Left renal cortex interstitium (tissue), 4 donors: Measurements from ENCODE around the gene MAP3K10. TPM values are rescaled to one million over a fixed set of nuclear protein-coding genes. Genes with fewer than 3 reads are reported as not detected.
"Not testable (repeated sequence)": the region's sequence is repeated elsewhere in the genome, so short reads cannot be mapped to it uniquely, and the experiment has no call there.

Experiments used
- DNase-seq, 4 donors: peaks; one replicate each; pipeline ENCODE4 v3.0.0-alpha.2; 2013; ENCODE audit warnings: low read depth in 4 of 4, low spot score in 2 of 4, missing footprints in 1 of 4
- polyA plus RNA-seq, 4 donors: library from polyadenylated mRNA; unstranded; fragments of 120-200 nt; gene quantifications; one replicate each; pipeline ENCODE4 v1.2.1, GENCODE V29; 2013; ENCODE audit not compliant: insufficient read length in 4 of 4

MAP3K10 gene
- polyA plus RNA-seq, 4 donors, result 10.8 to 19.3 (median 17.4) TPM

- DNase-seq, result no peak
Measured at GRCh38 chr19:40214936-40215335, 23.7 kb downstream of the MAP3K10 start.

GRCh38 chr19:40216013-40216776, 25.0 kb downstream of the MAP3K10 start:
- no peak for DNase-seq

DNA sequence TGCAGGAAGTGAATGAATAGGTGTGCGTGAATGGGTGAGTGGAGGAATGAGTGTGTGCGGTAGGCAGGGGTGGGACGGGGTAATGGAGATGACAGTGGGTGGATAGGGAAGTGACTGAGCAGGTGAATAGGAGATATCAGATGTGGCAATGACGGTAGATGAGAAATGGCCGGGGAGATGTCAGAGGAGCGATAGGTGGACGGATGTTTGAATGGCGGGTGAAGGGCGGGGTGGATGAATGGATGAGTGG, 25.5 kb downstream of the MAP3K10 start:
- DNase-seq, result no peak

DNA sequence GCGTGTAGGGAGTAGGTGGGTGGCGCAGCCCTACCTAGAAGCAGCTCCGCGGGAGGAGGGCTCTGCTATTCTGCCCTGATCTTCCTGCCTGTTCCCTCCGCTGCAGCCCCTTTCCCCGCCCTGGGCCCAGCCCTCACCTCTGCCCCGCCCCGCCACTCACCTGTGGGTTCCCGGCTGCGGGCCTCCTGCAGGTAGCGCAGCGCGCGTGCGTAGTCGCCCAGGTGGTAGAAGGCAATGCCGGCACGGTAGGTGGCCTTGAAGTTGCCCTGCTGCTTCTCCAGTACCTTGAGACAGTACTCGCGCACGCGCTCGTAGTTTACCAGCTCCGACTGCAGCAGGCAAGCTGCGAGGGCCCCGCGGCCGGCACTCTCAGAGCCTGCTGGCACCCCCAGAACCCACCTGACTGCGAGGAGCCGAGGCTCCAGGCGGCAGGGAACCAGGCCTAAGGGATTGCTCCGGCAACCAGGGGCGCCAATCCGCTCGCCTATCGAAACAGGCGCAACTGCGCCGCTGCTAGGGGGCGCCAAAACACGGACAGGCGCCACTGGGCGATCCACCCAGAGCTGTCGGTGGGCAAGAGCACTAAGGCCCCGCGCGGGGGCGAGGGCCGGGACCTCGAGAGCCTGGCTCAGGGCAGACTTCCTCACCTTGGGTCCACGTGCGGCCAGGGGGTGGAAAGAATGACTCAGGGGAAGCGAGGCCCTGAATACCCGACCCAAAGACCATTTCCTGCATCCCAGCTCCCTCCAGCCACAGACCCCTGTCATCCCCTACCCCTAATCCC, 26.0 kb downstream of the MAP3K10 start:
- no peak for DNase-seq

DNA sequence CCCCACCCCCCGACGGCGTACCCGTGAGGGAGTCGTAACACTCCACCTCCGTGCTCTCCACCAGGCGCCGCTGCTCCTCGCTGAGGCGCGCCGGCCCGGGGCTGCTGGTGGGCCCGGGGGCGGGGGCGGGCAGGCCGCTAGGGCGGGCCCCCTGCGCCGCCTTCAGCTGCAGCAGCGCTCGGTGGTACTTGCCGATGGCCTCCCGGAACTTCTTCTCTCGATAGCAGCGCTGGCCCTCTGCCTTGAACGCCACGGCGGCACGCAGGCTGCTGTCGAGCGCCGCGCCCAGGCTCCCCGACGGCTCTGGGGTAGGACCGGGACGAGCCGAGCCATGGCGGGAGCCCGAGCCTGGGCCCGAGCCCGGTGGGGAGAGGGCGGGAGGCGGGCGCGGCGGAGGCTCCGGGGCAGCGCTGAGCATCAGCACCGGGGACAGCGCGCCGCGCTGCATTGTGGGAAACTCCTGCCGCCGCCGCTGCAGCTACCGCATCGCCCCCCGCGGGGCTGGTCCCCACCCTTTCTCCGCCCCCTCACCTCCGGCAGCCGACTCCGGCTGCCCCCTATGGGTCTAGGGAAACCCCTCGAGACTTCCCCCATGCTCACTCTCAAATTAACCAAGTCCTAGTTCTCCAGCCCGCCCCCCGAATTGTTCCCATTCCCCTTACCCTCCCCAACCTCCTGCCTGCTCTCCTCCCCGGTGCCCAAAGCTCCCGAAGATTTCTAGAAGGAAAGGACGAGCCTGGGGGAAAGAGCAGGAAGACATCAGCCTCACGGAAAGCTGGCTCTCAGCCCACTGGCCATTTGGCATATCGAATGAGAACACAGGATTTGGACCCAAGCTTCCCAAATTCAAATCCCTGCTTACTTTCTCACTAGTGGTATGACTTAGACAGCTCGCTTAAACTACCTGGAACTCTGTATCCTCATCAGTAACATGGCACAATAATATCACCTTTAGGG, 27.0 kb downstream of the MAP3K10 start, which contains the start of gene TTC9B:
TSS of gene TTC9B (minus strand) at position 451 of the 957 bp plus-strand sequence. CDS start at position 448, 3 bp downstream.
- no peak for DNase-seq

- not testable (repeated sequence) for DNase-seq
Measured at GRCh38 chr19:40219029-40219428, 27.8 kb downstream of the MAP3K10 start.

GRCh38 chr19:40219721-40220276, 28.6 kb downstream of the MAP3K10 start:
- DNase-seq, result no peak

GRCh38 chr19:40220674-40221073, 29.4 kb downstream of the MAP3K10 start:
- DNase-seq, result no peak

DNA sequence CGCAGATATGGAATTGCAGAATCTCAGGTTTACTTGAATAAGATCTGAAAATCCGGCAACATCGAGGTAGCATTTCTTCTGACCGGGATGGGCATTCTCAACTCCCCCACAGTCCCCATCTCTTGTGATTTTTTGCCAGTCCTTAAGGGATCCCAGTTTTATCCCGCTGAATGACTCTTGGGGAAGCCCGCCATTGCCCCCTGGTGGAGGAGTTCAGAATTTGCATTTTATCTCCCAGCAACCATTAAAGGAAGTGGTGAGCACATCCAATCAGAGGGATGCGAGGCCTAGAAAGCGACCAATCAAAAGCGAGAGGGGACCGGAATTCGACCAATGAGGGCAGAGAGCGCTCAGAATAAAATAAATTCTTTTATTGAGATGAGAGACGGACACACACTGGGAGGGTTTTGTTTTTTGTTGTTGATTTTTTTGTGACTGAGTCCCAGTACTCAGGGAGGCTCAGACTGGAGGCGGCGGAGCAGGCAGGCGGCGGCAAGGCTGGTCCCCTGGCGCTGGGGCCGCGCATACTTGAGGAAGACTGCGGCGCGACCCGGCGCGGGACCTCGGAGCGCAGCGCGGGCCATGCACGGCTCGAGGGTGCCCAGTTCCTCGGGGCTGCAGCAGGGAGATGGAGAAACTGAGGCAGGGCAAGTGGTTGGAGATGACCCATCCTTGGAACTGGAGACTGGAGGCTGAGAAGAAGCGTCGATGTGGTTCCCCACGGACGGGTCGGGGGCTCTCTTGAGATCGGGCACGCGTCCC, 30.8 kb downstream of the MAP3K10 start:
- peak in 3 of 4 donors; percentile 44 to 68 (median 46) for DNase-seq

GRCh38 chr19:40223135-40223822, 32.1 kb downstream of the MAP3K10 start:
- DNase-seq, result no peak

DNA sequence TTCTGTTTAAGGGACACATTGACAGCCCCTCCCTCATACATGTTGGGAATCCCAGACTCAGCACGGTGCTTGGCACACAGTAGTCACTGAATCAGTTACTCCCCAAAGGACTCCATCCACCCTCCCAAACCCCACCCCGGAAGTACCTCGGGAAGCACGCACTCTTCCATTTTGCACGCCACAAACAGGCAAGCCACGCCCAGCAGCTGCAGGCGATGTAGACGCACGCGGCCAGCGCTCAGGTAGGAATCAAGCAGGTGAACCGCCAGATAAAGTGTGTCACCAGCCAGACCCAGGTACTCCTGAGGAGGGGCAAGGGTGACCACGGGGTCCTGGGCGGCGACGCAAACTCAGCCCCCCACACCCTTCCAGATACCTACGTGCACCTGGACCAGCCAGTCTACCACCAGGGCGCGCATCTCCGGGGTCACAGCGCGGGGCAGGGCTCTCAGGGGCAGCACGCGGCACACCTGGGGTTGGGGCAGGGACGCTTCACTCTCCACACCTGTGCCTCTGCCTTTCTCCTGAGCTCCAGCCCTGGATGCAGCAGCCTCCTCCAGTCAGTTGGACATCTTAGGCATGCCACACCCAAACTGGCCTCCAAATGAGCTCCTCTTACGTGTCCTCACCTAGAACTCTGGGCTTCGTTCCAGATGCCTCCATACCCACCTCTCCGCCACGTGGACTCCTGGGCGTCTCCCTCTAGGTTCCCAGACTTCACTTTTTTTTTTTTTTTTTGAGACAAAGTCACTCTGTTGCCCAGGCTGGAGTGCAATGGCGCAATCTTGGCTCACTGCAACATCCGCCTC, 33.3 kb downstream of the MAP3K10 start:
- DNase-seq, result no peak

GRCh38 chr19:40225440-40226305, 34.4 kb downstream of the MAP3K10 start:
- no peak for DNase-seq

DNA sequence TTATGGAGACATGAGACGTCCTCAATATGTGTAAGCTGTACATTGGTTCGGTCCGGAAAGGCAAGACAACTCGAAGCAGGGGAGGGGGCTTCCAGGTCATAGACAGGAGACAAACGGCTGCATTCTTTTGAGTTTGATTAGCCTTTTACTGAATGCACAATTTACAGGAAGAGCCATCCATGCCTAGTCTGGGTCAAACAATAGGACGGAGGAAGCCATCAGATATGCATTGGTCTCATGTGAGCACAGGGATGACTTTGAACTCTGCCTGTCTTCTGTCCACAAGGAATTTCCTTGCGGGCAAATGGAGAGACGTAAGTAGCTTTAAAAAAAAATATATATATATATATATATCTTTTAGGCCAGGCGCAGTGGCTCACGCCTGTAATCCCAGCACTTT, 37.1 kb downstream of the MAP3K10 start:
- no peak for DNase-seq

DNA sequence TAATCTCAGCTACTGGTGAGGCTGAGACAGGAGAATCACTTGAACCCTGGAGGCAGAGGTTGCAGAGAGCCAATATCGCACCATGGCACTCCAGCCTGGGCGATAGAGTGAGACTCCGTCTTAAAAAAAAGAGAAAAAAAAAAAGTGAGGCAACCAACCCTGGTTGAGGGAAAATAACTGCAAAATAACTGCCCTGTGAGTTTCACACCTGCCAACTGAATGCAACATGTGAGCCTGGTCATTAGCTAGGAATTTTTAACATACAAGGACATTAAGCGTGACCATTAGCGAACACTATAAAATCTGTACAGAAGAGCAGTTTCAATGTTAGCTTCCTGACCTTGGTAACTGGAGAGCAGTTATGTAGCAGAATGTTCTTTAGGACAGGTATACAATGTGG, 37.6 kb downstream of the MAP3K10 start:
- no peak for DNase-seq

DNA sequence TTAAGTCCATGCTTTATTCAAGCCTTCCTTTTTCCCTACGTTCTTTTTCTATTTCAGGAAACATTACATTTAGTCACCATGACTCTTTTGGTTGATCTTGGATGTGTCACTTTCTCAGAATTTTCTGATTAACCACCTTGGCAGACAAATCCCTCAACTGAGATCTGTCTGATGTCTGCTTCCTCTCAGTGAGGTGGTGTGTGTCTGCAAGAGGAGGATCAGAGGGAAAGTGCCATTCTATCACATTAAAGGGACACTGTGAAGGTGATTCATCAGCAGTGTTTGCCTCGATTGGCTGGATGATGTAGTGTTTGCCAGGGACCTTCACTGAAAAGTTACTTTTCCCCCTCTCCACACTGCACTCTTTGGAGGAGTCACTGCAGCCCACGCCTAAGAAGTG, 38.3 kb downstream of the MAP3K10 start:
- DNase-seq, result no peak

DNA sequence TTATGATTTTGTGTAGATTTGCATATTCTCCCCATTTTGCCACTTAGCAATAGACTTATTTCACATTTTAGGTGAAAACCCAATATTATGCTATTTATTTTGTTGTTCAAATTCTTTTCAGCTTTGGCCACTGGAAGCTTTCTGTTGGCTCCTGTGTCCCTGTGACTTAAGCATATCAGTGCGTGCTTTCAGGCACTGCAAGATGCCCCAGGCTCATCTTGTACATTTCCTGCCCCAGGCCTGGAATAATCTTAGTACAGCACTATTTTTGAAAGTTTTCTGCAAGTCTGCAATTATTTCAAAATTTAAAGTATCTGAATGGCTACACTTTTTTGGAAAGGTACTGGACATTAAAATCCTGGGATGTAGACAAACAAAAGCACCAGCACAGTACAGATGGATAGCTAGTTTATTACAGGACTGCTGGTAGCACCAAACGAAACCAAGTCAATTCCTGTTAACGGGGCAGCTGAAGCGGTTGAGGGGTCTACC, 38.7 kb downstream of the MAP3K10 start:
- no peak for DNase-seq

GRCh38 chr19:40231057-40231456, 39.8 kb downstream of the MAP3K10 start:
- no peak for DNase-seq
